Vagina (tissue), 2 donors: ENCODE measurements around the gene EXD2. TPM values are rescaled to one million over a fixed set of nuclear protein-coding genes. Genes with fewer than 3 reads are reported as not detected.

ENCODE experiments used
- DNase-seq, 2 donors: peaks; one replicate each; pipeline ENCODE4 v3.0.0-alpha.2; 2017; ENCODE audit errors: extremely low spot score in 2 of 2
- H3K27ac ChIP-seq: fragments of 200-600 bp; sonication (generic); one replicate; pipeline ENCODE4 v1.5.1; 2019
- H3K27me3 ChIP-seq: fragments of 200-600 bp; sonication (generic); one replicate; pipeline ENCODE4 v1.5.1; 2019
- H3K36me3 ChIP-seq, 2 donors: fragments of 200-600 bp; sonication (generic); one replicate each; pipeline ENCODE4 v1.5.1; 2017 to 2019
- H3K4me1 ChIP-seq: fragments of 200-600 bp; sonication (generic); one replicate; pipeline ENCODE4 v1.5.1; 2019
- H3K4me3 ChIP-seq, 2 donors: fragments of 200-600 bp; sonication (generic); 1 replicate in 1 of 2; 2 replicates in 1 of 2; pipeline ENCODE4 v1.5.1; 2016 to 2019
- H3K9me3 ChIP-seq: fragments of 200-600 bp; sonication (generic); one replicate; pipeline ENCODE4 v1.5.1; 2019
- POLR2A ChIP-seq, 2 donors: fragments of 450-650 bp; IDR thresholded peaks; one replicate each; pipeline ENCODE4 v1.6.1; 2017; ENCODE audit warnings: antibody characterized with exemption in 2 of 2, mild to moderate bottlenecking in 2 of 2, moderate library complexity in 2 of 2
- POLR2AphosphoS5 ChIP-seq, 2 donors: sonication (generic); formaldehyde crosslinking; IDR thresholded peaks; one replicate each; pipeline ENCODE4 v1.9.0; 2017; ENCODE audit warnings: antibody characterized with exemption in 2 of 2, mild to moderate bottlenecking in 2 of 2, low read depth in 1 of 2; ENCODE audit not compliant: insufficient read depth in 1 of 2
- intact Hi-C: fragments of 100-400 bp; cut with DNase I; formaldehyde crosslinking; loops from one replicate; pipeline ENCODE4 v1.15.1; 2023
- total RNA-seq: library from RNA; depleted of rRNA; stranded (reverse); fragments of >200 nt; gene quantifications from one replicate; pipeline ENCODE4 v1.2.3, GENCODE V29; 2016
- TF ChIP-seq, protein P1 (sequence below), 3 experiments: fragments of 450-650 bp in 2 of 3; fragments of 200-600 bp in 1 of 3; sonication (generic) in 1 of 3; IDR thresholded peaks; one replicate each; pipeline ENCODE4 v1.5.1; 2017 to 2019; ENCODE audit warnings: antibody characterized with exemption in 3 of 3, mild to moderate bottlenecking in 2 of 3, moderate library complexity in 2 of 3

EXD2 gene
- total RNA-seq, 1 donor from 2014 or later: 14.5 TPM

DNA sequence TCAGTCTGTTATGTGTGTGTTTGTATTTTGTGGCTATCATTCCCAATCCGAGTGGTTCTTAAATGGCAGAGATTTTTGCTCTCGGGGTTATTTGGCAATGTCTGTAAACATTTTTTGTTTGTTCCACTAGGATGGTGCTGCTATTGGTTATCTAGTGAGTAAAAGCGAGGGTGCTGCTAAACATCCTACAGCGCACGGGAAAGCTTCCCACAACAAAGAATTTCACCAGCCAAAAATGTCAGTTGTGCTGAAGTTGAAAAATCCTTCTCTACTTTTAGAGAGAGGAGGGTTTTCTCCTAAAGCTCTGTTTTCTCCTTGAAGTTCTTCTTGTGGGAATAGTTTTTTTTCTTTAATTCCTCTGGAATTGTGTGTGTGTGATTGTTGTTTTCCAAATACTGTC, 2.4 kb downstream of the EXD2 start:
- DNase-seq: no peak
- H3K36me3 ChIP-seq: no peaks in the 10 kb centered on the region
- no peak overlapping the region for H3K27ac ChIP-seq
- TF ChIP-seq POLR2AphosphoS5 (IDR thresholded peaks at IDR 0.05; ENCODE audit: insufficient read depth in 1 of 2, low read depth in 1 of 2): no peak
- TF ChIP-seq, protein P1, sequence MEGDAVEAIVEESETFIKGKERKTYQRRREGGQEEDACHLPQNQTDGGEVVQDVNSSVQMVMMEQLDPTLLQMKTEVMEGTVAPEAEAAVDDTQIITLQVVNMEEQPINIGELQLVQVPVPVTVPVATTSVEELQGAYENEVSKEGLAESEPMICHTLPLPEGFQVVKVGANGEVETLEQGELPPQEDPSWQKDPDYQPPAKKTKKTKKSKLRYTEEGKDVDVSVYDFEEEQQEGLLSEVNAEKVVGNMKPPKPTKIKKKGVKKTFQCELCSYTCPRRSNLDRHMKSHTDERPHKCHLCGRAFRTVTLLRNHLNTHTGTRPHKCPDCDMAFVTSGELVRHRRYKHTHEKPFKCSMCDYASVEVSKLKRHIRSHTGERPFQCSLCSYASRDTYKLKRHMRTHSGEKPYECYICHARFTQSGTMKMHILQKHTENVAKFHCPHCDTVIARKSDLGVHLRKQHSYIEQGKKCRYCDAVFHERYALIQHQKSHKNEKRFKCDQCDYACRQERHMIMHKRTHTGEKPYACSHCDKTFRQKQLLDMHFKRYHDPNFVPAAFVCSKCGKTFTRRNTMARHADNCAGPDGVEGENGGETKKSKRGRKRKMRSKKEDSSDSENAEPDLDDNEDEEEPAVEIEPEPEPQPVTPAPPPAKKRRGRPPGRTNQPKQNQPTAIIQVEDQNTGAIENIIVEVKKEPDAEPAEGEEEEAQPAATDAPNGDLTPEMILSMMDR (IDR thresholded peaks at IDR 0.05): no peak
- no peak for TF ChIP-seq POLR2A (IDR thresholded peaks at IDR 0.05)
- H3K9me3 ChIP-seq: no peaks in the 10 kb centered on the region
- peaks cover 9% of the 10 kb centered on the region for H3K4me1 ChIP-seq
- H3K27me3 ChIP-seq: no peaks in the 10 kb centered on the region
- no peak overlapping the region for H3K4me3 ChIP-seq
- intact Hi-C loops: no loop called here

DNA sequence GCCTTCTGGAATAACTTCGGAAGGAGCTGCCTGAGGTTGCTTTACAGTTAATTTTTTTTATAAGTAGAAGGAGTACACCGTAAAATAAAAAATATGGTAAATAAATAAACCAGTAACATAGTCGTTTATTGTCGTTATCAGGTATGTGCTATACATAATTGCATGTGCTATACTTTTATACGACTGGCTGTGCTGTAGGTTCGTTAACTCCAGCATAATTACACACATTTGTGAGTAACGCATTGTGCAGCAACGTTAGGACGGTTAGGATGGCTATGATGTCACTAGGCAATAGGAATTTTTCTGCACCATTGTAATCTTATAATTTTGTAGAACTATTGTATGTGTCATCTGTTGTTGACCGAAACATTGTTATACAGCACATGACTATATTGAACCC, 8.5 kb downstream of the EXD2 start:
- Histone ChIP-seq H3K4me1 (no peaks in the 10 kb centered on the region), H3K9me3 (no peaks in the 10 kb centered on the region), H3K27ac (no peak overlapping the region), H3K27me3 (no peaks in the 10 kb centered on the region), H3K36me3 (no peaks in the 10 kb centered on the region), H3K4me3 (no peak overlapping the region)
- intact Hi-C loops: no loop called here
- no peak for DNase-seq
- TF ChIP-seq POLR2AphosphoS5 (IDR thresholded peaks at IDR 0.05; ENCODE audit: insufficient read depth in 1 of 2, low read depth in 1 of 2): no peak
- TF ChIP-seq, protein P1 (IDR thresholded peaks at IDR 0.05): no peak

DNA sequence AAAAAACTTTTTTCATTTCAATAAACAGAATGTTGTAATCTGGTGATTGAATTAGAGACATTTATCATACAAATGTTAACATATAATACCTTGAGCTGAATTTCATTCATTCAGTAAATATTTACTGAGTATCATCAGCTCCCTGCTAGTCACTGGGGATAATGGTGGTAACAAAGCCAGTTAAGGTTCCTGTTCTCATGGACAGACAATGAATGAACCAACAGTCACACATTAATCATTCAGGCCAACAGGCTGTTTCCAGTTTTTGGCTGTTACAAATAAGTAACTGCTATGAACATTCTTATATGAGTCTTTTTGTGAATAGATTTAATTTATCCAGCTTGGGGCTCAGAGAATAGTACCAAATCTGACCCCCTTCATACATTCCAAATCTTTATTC, 13.5 kb downstream of the EXD2 start:
- TF ChIP-seq POLR2A (IDR thresholded peaks at IDR 0.05) (no peak), POLR2AphosphoS5 (IDR thresholded peaks at IDR 0.05; ENCODE audit: insufficient read depth in 1 of 2, low read depth in 1 of 2) (no peak)
- TF ChIP-seq, protein P1 (IDR thresholded peaks at IDR 0.05): no peak
- Histone ChIP-seq H3K9me3 (no peaks in the 10 kb centered on the region), H3K4me3 (no peak overlapping the region), H3K27me3 (no peaks in the 10 kb centered on the region), H3K36me3 (no peaks in the 10 kb centered on the region), H3K27ac (no peak overlapping the region), H3K4me1 (no peaks in the 10 kb centered on the region)
- intact Hi-C loops: no loop called here
- DNase-seq: no peak

DNA sequence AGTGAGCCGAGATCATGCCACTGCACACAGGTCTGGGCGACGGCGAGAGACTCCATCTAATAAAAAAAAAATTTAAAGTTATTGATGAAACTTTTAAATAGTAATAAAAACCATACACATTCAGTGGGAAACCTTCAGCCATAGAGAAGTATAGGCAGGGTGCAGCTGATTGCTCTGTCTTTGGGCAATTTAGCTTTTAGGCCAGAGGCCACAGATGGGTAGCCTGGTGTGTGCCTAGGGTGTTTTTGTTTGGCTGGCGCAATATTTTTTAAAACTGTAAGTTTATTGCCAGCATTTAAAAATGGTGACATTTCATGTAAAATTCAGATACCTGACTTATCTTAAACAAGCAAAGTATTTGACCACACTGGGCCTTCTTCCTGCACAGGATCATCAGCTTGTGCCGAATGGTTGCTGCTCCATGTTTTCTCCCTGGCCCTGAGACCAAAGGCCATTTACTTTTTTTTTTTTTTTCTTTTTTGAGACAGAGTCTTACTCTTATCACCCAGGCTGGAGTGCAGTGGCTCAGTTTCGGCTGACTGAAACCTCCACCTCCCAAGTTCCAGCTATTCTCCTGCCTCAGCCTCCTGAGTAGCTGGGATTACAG, 16.2 kb downstream of the EXD2 start:
- Histone ChIP-seq H3K9me3 (no peaks in the 10 kb centered on the region), H3K27me3 (no peaks in the 10 kb centered on the region), H3K4me3 (no peak overlapping the region), H3K27ac (no peak overlapping the region), H3K36me3 (peaks cover 0 to 7% of the 10 kb centered on the region in 2 donors), H3K4me1 (no peaks in the 10 kb centered on the region)
- intact Hi-C loops: no loop called here
- no peak for DNase-seq
- TF ChIP-seq, protein P1 (IDR thresholded peaks at IDR 0.05): no peak
- TF ChIP-seq POLR2A (IDR thresholded peaks at IDR 0.05) (no peak), POLR2AphosphoS5 (IDR thresholded peaks at IDR 0.05; ENCODE audit: insufficient read depth in 1 of 2, low read depth in 1 of 2) (no peak)

DNA sequence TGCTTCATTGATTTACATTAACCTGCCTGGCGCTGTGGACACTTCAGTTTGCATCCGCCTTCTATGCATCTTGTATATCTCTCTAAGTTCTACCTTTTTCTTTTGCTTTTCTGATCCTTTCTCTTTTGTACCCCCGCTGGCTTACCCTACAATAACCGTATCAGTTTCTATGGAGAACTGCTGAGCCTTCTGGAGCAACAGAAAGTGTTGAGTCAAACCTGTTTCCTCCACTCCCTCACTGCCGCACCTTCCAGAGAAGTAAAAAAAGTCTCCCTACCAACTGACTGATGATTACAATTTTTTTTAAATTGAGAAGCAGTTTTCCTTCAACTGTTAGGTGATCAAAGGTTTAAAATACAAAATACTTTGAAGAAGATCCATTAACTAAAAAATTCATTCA, 17.4 kb downstream of the EXD2 start:
- H3K4me1 ChIP-seq: no peaks in the 10 kb centered on the region
- no peak overlapping the region for H3K27ac ChIP-seq
- H3K27me3 ChIP-seq: no peaks in the 10 kb centered on the region
- no peaks in the 10 kb centered on the region for H3K9me3 ChIP-seq
- intact Hi-C loops: no loop called here
- H3K4me3 ChIP-seq: no peak overlapping the region
- TF ChIP-seq POLR2AphosphoS5 (IDR thresholded peaks at IDR 0.05; ENCODE audit: insufficient read depth in 1 of 2, low read depth in 1 of 2): no peak
- TF ChIP-seq POLR2A (IDR thresholded peaks at IDR 0.05): no peak
- TF ChIP-seq, protein P1 (IDR thresholded peaks at IDR 0.05): no peak
- H3K36me3 ChIP-seq: peaks cover 0 to 7% of the 10 kb centered on the region in 2 donors
- DNase-seq: no peak
